ENCODE data around the gene GDE1. TPM values are rescaled to one million over a fixed set of nuclear protein-coding genes. Genes with fewer than 3 reads are reported as not detected.

The GDE1 gene
- total RNA-seq, 1 experiment from 2014 or later, result 48.6 TPM

GRCh38 chr16:19542138-19542821 is 20.4 kb upstream of the GDE1 start:
- H3K14ac ChIP-seq (ENCODE audit: insufficient read depth, low read length), result no peak overlapping the region
- Mint-ChIP-seq H3K4me1 (no peaks in the 10 kb centered on the region), H3K27ac (no peak overlapping the region), H3K4me3 (no peak overlapping the region), H3K36me3 (ENCODE audit: insufficient read depth in 1 of 3, low read depth in 3 of 3) (peaks cover 28 to 58% (median 46%) of the 10 kb centered on the region in 3 experiments), H3K27me3 (ENCODE audit: low read depth) (no peaks in the 10 kb centered on the region), H3K9me3 (no peaks in the 10 kb centered on the region)
- H3K56ac ChIP-seq (ENCODE audit: insufficient read length, low read depth, low read length), result no peak overlapping the region
- H4K8ac ChIP-seq (replicated peaks; ENCODE audit: insufficient read length, low read depth, low read length), result no peak overlapping the region
- no peak overlapping the region for H2AK5ac ChIP-seq (ENCODE audit: insufficient read length, low read length)
- no peak overlapping the region for H3T11ph ChIP-seq (ENCODE audit: low read length)
- no peak overlapping the region for H4K91ac ChIP-seq (ENCODE audit: insufficient read length, low read depth, low read length)
- no CpG with 5 or more reads among the region's 3 CpGs for WGBS (ENCODE audit: extremely low coverage, insufficient read length, low lambda C conversion rate)
- no peaks in the 10 kb centered on the region for H3K27me3 ChIP-seq (ENCODE audit: insufficient read depth, low read length)
- H3K23ac ChIP-seq (ENCODE audit: insufficient read length, low read depth, low read length), result no peak overlapping the region
- H2AFZ ChIP-seq (ENCODE audit: low read length), result no peak overlapping the region
- TF ChIP-seq CTCF (conservative IDR thresholded peaks at IDR 0.05), result no peak
- no peak for DNase-seq
- no peaks in the 10 kb centered on the region for H3K79me2 ChIP-seq (ENCODE audit: insufficient read depth, low read length)
- no peak overlapping the region for H2BK120ac ChIP-seq (ENCODE audit: low read depth, low read length, poor library complexity, severe bottlenecking)
- no peak overlapping the region for H3K4ac ChIP-seq (ENCODE audit: low read depth, low read length)
- no peaks in the 10 kb centered on the region for H3K9me3 ChIP-seq (ENCODE audit: control insufficient read depth, low read depth, low read length)
- no peak overlapping the region for H3K18ac ChIP-seq (ENCODE audit: insufficient read length, low read depth, low read length)
- no peak overlapping the region for H2BK12ac ChIP-seq (ENCODE audit: insufficient read length, low read depth, low read length)
- H3K27ac ChIP-seq (ENCODE audit: insufficient read length, low read depth, low read length), result no peak overlapping the region
- no peak overlapping the region for H3K9ac ChIP-seq (ENCODE audit: extremely low read depth, insufficient read length, low read length)
- no peak overlapping the region for H2BK15ac ChIP-seq (ENCODE audit: low read depth, low read length)
- no peak overlapping the region for H4K5ac ChIP-seq (ENCODE audit: insufficient read length, low read depth, low read length)
- no peak overlapping the region for H3K4me2 ChIP-seq (ENCODE audit: insufficient read depth, insufficient read length, low read length)
- no peak overlapping the region for H2BK20ac ChIP-seq (ENCODE audit: low read depth, low read length, poor library complexity, severe bottlenecking)
- H3K23me2 ChIP-seq (ENCODE audit: insufficient read length, low read depth, low read length, poor library complexity, severe bottlenecking), result no peaks in the 10 kb centered on the region
- no peak overlapping the region for H2BK5ac ChIP-seq (ENCODE audit: insufficient read length, low read length)
- H3K79me1 ChIP-seq (ENCODE audit: insufficient read depth, low read depth, low read length, poor library complexity, severe bottlenecking), result no peaks in the 10 kb centered on the region
- H4K20me1 ChIP-seq (ENCODE audit: control insufficient read depth, insufficient read depth, insufficient read length), result no peaks in the 10 kb centered on the region
- H3K4me1 ChIP-seq (ENCODE audit: insufficient read depth, low read length), result no peaks in the 10 kb centered on the region
